ENCODE data around the gene SQOR. TPM values are rescaled to one million over a fixed set of nuclear protein-coding genes. Genes with fewer than 3 reads are reported as not detected.
A peak's percentile ranks its signal among the peaks of the same experiment; 100 is the strongest.

Gene SQOR
- polyA plus RNA-seq, 2 of the 4 experiments (the other 2 are of a cell fraction), result 33.8 to 71.7 TPM

GRCh38 chr15:45641374-45641781 is 6.5 kb downstream of the SQOR start (continued):
- TF ChIP-seq HES2 (IDR thresholded peaks at IDR 0.05) (peak; percentile 95), JUNB (IDR thresholded peaks at IDR 0.05) (peak; percentile 94), EHMT2 (IDR thresholded peaks at IDR 0.05; ENCODE audit: low read depth) (no peak), HDAC2 (IDR thresholded peaks at IDR 0.05) (no peak), GATA3 (IDR thresholded peaks at IDR 0.05; ENCODE audit: borderline replicate concordance) (peak; percentile 88), NPAS2 (CRISPR knock-in tag; IDR thresholded peaks at IDR 0.05; ENCODE audit: borderline replicate concordance) (no peak), MAX (IDR thresholded peaks at IDR 0.05) (peak; percentile 74), TP53 (CRISPR knock-in tag; IDR thresholded peaks at IDR 0.05) (no peak), HOXB5 (CRISPR knock-in tag; IDR thresholded peaks at IDR 0.05) (no peak), ATOH8 (CRISPR knock-in tag; IDR thresholded peaks at IDR 0.05; ENCODE audit: low read depth) (peak; percentile 67; the same call in 1 of the 2 replicates), RARB (CRISPR knock-in tag; IDR thresholded peaks at IDR 0.05) (no peak), PBX3 (IDR thresholded peaks at IDR 0.05) (peak; percentile 27; the same call in 1 of the 2 replicates), ZNF302 (CRISPR knock-in tag; IDR thresholded peaks at IDR 0.05) (no peak), CBX2 (IDR thresholded peaks at IDR 0.05; ENCODE audit: borderline replicate concordance, low read depth) (no peak), NFE2L2 (conservative IDR thresholded peaks at IDR 0.05; ENCODE audit: low read length) (no peak), MAFK (IDR thresholded peaks at IDR 0.05; ENCODE audit: partially characterized antibody) (no peak), BCL3 (IDR thresholded peaks at IDR 0.05) (peak; percentile 97), CHD4 (IDR thresholded peaks at IDR 0.05; ENCODE audit: borderline replicate concordance) (no peak), KDM5A (IDR thresholded peaks at IDR 0.05) (no peak), ZC3H11A (IDR thresholded peaks at IDR 0.05) (no peak), CTCF (IDR thresholded peaks at IDR 0.05) (no peak), CBX8 (IDR thresholded peaks at IDR 0.05) (no peak), RNF2 (IDR thresholded peaks at IDR 0.05; ENCODE audit: borderline replicate concordance, low read depth) (no peak), POLR2AphosphoS2 (conservative IDR thresholded peaks at IDR 0.05; ENCODE audit: low read length) (no peak), CEBPB (IDR thresholded peaks at IDR 0.05) (peak; percentile 99), MYC (IDR thresholded peaks at IDR 0.05; ENCODE audit: borderline replicate concordance, low read length) (no peak), FOSL2 (IDR thresholded peaks at IDR 0.05) (peak; percentile 86), FOSL2 (CRISPR knock-in tag; IDR thresholded peaks at IDR 0.05) (peak; percentile 92), REST (IDR thresholded peaks at IDR 0.05) (no peak), BHLHE40 (IDR thresholded peaks at IDR 0.05; ENCODE audit: low read depth, low read length) (no peak), EHF (CRISPR knock-in tag; IDR thresholded peaks at IDR 0.05) (no peak), SREBF2 (IDR thresholded peaks at IDR 0.05) (no peak), RFX5 (IDR thresholded peaks at IDR 0.05) (no peak)
